ENCODE results near the gene GAS2L1. TPM values are rescaled to one million over a fixed set of nuclear protein-coding genes. Genes with fewer than 3 reads are reported as not detected.
"Not testable (repeated sequence)": the region's sequence is repeated elsewhere in the genome, so short reads cannot be mapped to it uniquely, and the experiment has no call there.

The GAS2L1 gene
- total RNA-seq, 1 experiment from 2014 or later, result 22.7 TPM

DNA sequence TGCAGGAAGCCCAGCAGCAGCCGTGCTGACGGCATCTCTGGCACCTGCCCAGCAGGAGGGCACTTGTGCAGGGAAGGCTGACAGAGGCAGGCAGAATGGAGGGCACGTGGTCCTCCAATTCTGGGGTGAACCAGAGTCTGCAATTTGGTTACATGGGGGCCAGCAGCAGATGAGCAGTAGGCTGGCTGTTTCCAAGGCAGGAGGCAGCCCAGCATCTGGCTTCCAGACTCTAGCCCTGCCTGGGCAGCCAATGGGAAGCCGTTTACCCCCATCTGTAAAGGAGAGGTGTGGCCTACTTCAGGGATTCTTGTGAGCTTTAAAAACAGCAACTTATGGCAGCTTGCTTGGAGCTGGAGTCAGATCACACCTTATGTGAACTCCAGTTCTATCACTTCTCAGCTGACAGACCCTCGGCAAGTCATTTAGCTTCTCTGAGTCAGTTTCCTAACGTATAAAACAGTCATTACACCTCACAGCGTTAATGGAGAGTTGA is 36.9 kb downstream of the GAS2L1 start:
- no peak for TF ChIP-seq EZH2 (IDR thresholded peaks at IDR 0.05; ENCODE audit: borderline replicate concordance, low read depth, low read length, poor library complexity, severe bottlenecking)
- TF ChIP-seq, protein P1, sequence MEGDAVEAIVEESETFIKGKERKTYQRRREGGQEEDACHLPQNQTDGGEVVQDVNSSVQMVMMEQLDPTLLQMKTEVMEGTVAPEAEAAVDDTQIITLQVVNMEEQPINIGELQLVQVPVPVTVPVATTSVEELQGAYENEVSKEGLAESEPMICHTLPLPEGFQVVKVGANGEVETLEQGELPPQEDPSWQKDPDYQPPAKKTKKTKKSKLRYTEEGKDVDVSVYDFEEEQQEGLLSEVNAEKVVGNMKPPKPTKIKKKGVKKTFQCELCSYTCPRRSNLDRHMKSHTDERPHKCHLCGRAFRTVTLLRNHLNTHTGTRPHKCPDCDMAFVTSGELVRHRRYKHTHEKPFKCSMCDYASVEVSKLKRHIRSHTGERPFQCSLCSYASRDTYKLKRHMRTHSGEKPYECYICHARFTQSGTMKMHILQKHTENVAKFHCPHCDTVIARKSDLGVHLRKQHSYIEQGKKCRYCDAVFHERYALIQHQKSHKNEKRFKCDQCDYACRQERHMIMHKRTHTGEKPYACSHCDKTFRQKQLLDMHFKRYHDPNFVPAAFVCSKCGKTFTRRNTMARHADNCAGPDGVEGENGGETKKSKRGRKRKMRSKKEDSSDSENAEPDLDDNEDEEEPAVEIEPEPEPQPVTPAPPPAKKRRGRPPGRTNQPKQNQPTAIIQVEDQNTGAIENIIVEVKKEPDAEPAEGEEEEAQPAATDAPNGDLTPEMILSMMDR (conservative IDR thresholded peaks at IDR 0.05; ENCODE audit: low read depth, low read length), result no peak
- intact Hi-C loops (cut with micrococcal nuclease; ENCODE audit: unreplicated experiment), result no loop called here
- no peak overlapping the region for H3K27ac ChIP-seq (ENCODE audit: low read depth, low read length, poor library complexity, severe bottlenecking)
- DNase-seq (ENCODE audit: low spot score), result no peak
- H3K4me3 ChIP-seq (ENCODE audit: low read depth, low read length, poor library complexity, severe bottlenecking), result no peak overlapping the region
- no peaks in the 10 kb centered on the region for H3K27me3 ChIP-seq (replicated peaks; ENCODE audit: insufficient read depth, low read depth, low read length, poor library complexity)
- no TSS peak for BruUV-seq (replicated peaks)
- no peaks in the 10 kb centered on the region for H3K9me3 ChIP-seq (ENCODE audit: low read depth, low read length, poor library complexity, severe bottlenecking)
- peaks cover 15% of the 10 kb centered on the region for H3K36me3 ChIP-seq (ENCODE audit: insufficient read depth, low read length, poor library complexity, severe bottlenecking)
- no peaks in the 10 kb centered on the region for H3K4me1 ChIP-seq (ENCODE audit: insufficient read depth, low read length, poor library complexity, severe bottlenecking)
- ChIA-PET CTCF (no interaction called here), POLR2A (ENCODE audit: low non-redundant PET) (no interaction called here)

DNA sequence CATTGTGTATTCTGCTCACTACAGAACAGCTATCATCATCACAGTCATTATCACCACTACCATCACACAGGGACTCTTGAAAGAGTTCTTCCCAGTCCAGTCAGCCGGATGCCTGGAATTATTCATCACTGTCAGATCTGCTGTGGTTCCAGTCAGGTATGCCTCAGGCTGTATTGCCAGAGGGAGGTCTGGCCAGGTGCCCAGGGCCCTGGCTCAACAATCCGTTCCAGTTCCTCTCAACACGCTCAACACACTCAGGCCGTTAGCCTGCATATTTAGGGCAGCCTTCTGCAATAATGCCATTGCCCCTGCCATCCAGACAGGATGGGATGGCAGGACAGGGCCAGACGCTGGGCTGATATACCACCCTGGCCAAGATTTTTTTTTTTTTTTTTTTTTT is 37.7 kb downstream of the GAS2L1 start:
- BruUV-seq (replicated peaks), result no TSS peak
- CTCF ChIA-PET, result interaction anchor here (0.6 kb wide), 1 partner anchor 13 kb away, joined by 5 read pairs; no protein-coding TSS in a partner anchor
- peaks cover 20% of the 10 kb centered on the region for H3K36me3 ChIP-seq (ENCODE audit: insufficient read depth, low read length, poor library complexity, severe bottlenecking)
- H3K4me1 ChIP-seq (ENCODE audit: insufficient read depth, low read length, poor library complexity, severe bottlenecking), result no peaks in the 10 kb centered on the region
- H3K4me3 ChIP-seq (ENCODE audit: low read depth, low read length, poor library complexity, severe bottlenecking), result no peak overlapping the region
- no peaks in the 10 kb centered on the region for H3K27me3 ChIP-seq (replicated peaks; ENCODE audit: insufficient read depth, low read depth, low read length, poor library complexity)
- TF ChIP-seq, protein P1 (conservative IDR thresholded peaks at IDR 0.05; ENCODE audit: low read depth, low read length), result no peak
- no peak for TF ChIP-seq EZH2 (IDR thresholded peaks at IDR 0.05; ENCODE audit: borderline replicate concordance, low read depth, low read length, poor library complexity, severe bottlenecking)
- intact Hi-C loops (cut with micrococcal nuclease; ENCODE audit: unreplicated experiment), result no loop called here
- no peak overlapping the region for H3K27ac ChIP-seq (ENCODE audit: low read depth, low read length, poor library complexity, severe bottlenecking)
- H3K9me3 ChIP-seq (ENCODE audit: low read depth, low read length, poor library complexity, severe bottlenecking), result no peaks in the 10 kb centered on the region
- DNase-seq (ENCODE audit: low spot score), result peak; percentile 39
- POLR2A ChIA-PET (ENCODE audit: low non-redundant PET), result no interaction called here

DNA sequence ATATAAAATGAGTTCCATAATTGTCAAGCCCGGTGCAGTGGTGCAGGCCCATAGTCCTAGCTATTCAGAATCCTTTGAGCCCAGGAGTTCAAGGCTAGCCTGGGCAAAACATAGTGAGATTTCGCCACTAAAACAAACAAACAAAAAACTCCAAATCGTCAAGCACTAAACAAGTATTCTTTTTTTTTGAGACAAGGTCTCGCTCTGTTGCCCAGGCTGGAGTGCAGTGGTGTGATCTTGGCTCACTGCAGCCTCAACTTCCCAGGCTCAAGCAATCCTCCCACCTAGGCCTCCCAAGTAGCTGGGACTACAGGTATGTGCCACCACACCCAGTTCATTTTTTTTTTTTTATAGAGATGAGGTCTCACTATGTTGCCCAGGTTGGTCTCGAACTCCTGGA is 38.4 kb downstream of the GAS2L1 start:
- H3K4me1 ChIP-seq (ENCODE audit: insufficient read depth, low read length, poor library complexity, severe bottlenecking); BruUV-seq (replicated peaks); H3K27ac ChIP-seq (ENCODE audit: low read depth, low read length, poor library complexity, severe bottlenecking); H3K9me3 ChIP-seq (ENCODE audit: low read depth, low read length, poor library complexity, severe bottlenecking); H3K4me3 ChIP-seq (ENCODE audit: low read depth, low read length, poor library complexity, severe bottlenecking); POLR2A ChIA-PET (ENCODE audit: low non-redundant PET); H3K27me3 ChIP-seq (replicated peaks; ENCODE audit: insufficient read depth, low read depth, low read length, poor library complexity); intact Hi-C loops (cut with micrococcal nuclease; ENCODE audit: unreplicated experiment); DNase-seq (ENCODE audit: low spot score): not testable (repeated sequence)
- CTCF ChIA-PET, result interaction anchor here (0.6 kb wide), 1 partner anchor 12 kb away, joined by 5 read pairs; no protein-coding TSS in a partner anchor
- peaks cover 20% of the 10 kb centered on the region for H3K36me3 ChIP-seq (ENCODE audit: insufficient read depth, low read length, poor library complexity, severe bottlenecking)

DNA sequence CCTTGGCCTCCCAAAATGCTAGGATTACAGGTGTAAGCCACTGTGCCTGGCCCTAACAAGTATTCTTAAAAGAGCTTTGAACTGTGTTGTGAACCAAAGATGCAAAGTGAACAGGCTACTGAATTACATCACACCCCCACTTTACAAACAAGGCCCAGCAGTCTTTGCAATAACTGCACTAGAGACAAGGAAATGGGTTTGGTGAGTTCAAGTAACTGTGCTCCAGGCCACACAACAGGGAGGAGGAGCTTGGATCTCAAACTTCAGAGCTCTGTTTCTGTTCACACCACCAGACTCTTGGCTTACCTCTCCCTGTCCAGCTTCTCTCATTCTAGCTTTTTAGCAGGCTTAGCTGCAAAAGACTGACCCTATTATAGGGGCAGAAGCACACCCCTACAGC is 39.5 kb downstream of the GAS2L1 start:
- no TSS peak for BruUV-seq (replicated peaks)
- H3K4me1 ChIP-seq (ENCODE audit: insufficient read depth, low read length, poor library complexity, severe bottlenecking), result no peaks in the 10 kb centered on the region
- no peak for DNase-seq (ENCODE audit: low spot score)
- no peaks in the 10 kb centered on the region for H3K27me3 ChIP-seq (replicated peaks; ENCODE audit: insufficient read depth, low read depth, low read length, poor library complexity)
- H3K36me3 ChIP-seq (ENCODE audit: insufficient read depth, low read length, poor library complexity, severe bottlenecking), result peaks cover 10% of the 10 kb centered on the region
- ChIA-PET POLR2A (ENCODE audit: low non-redundant PET) (no interaction called here), CTCF (no interaction called here)
- no peak overlapping the region for H3K4me3 ChIP-seq (ENCODE audit: low read depth, low read length, poor library complexity, severe bottlenecking)
- TF ChIP-seq EZH2 (IDR thresholded peaks at IDR 0.05; ENCODE audit: borderline replicate concordance, low read depth, low read length, poor library complexity, severe bottlenecking), result no peak
- TF ChIP-seq, protein P1 (conservative IDR thresholded peaks at IDR 0.05; ENCODE audit: low read depth, low read length), result no peak
- H3K9me3 ChIP-seq (ENCODE audit: low read depth, low read length, poor library complexity, severe bottlenecking), result no peaks in the 10 kb centered on the region
- intact Hi-C loops (cut with micrococcal nuclease; ENCODE audit: unreplicated experiment), result no loop called here
- H3K27ac ChIP-seq (ENCODE audit: low read depth, low read length, poor library complexity, severe bottlenecking), result no peak overlapping the region

Data from A673 (cell line).